ENCODE data around the gene CLDN24.

The CLDN24 gene

DNA sequence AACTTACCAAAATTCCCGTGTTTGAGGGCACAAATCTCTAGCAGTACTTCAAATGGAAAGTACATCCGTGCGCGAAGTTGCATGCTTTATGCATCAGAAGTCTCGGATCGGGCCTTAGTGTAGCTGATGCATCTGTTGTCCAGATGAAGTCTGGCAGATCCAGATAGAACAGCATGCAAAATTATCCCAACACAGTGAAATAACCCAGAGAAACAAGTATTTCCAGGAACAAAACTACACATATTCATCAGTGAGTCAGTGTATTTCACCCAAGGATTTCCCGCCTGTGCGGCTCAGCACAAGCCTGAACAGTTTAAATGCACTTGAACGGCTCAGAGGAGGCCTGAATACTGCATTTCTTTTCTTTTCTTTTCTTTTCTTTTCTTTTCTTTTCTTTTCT is 27.4 kb upstream of the CLDN24 start:
- TF ChIP-seq, protein P1, sequence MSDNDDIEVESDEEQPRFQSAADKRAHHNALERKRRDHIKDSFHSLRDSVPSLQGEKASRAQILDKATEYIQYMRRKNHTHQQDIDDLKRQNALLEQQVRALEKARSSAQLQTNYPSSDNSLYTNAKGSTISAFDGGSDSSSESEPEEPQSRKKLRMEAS (IDR thresholded peaks at IDR 0.05) = no peak
- TF ChIP-seq TAF1 (IDR thresholded peaks at IDR 0.05; ENCODE audit: low read depth) (no peak), TCF12 (IDR thresholded peaks at IDR 0.05; ENCODE audit: low read depth) (no peak), EP300 (IDR thresholded peaks at IDR 0.05; ENCODE audit: borderline replicate concordance) (no peak), FOXM1 (IDR thresholded peaks at IDR 0.05; ENCODE audit: borderline replicate concordance, low read depth) (no peak), NFIC (IDR thresholded peaks at IDR 0.05) (no peak), CREB1 (IDR thresholded peaks at IDR 0.05; ENCODE audit: low read depth) (no peak), TEAD4 (IDR thresholded peaks at IDR 0.05) (no peak)
- TF ChIP-seq, protein P2, sequence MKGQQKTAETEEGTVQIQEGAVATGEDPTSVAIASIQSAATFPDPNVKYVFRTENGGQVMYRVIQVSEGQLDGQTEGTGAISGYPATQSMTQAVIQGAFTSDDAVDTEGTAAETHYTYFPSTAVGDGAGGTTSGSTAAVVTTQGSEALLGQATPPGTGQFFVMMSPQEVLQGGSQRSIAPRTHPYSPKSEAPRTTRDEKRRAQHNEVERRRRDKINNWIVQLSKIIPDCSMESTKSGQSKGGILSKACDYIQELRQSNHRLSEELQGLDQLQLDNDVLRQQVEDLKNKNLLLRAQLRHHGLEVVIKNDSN (IDR thresholded peaks at IDR 0.05) = no peak
- TF ChIP-seq, protein P3, sequence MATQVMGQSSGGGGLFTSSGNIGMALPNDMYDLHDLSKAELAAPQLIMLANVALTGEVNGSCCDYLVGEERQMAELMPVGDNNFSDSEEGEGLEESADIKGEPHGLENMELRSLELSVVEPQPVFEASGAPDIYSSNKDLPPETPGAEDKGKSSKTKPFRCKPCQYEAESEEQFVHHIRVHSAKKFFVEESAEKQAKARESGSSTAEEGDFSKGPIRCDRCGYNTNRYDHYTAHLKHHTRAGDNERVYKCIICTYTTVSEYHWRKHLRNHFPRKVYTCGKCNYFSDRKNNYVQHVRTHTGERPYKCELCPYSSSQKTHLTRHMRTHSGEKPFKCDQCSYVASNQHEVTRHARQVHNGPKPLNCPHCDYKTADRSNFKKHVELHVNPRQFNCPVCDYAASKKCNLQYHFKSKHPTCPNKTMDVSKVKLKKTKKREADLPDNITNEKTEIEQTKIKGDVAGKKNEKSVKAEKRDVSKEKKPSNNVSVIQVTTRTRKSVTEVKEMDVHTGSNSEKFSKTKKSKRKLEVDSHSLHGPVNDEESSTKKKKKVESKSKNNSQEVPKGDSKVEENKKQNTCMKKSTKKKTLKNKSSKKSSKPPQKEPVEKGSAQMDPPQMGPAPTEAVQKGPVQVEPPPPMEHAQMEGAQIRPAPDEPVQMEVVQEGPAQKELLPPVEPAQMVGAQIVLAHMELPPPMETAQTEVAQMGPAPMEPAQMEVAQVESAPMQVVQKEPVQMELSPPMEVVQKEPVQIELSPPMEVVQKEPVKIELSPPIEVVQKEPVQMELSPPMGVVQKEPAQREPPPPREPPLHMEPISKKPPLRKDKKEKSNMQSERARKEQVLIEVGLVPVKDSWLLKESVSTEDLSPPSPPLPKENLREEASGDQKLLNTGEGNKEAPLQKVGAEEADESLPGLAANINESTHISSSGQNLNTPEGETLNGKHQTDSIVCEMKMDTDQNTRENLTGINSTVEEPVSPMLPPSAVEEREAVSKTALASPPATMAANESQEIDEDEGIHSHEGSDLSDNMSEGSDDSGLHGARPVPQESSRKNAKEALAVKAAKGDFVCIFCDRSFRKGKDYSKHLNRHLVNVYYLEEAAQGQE (IDR thresholded peaks at IDR 0.05; ENCODE audit: low read depth) = no peak

DNA sequence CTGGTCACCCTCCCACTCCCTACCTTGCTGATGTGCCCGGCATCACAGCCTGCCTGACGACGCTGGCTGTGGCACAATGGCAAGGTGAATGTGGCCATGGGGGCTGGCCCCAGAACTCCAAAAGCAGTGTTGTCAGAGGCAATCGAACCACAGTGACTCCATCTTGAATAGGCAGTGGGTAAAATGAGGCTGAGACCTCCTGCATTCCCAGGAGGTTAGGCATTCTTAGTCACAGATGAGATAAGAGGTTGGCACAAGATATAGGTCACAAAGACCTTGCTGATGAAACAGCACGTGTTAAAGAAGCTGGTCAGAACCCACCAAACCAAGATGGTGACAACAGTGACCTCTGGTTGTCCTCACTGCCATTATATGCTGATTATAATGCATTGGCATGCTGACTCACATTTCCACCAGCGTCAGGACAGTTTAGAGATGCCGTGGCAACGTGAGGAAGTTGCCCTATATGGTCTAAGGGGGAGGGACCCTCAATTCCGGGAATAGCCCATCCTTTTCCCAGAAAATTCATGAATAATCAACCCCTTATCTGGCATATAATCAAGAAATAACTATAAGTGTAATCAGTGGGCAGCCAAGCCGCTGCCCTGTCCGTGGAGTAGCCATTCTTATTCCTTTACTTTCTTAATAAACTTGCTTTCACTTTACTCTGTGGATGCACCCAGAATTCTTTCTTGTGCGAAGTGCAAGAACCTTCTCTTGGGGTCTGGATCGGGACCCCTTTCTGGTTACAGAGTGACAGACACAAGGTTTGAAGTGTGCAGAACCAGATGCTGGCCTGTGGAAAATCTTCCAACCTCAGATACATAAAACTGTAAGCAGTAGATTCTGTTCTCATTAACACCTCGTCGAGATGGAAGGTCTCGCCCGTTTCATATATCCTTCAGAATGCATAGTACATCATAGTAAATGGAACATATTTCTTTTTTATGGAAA is 26.8 kb upstream of the CLDN24 start:
- TF ChIP-seq TAF1 (IDR thresholded peaks at IDR 0.05; ENCODE audit: low read depth) (no peak), ZBTB7A (IDR thresholded peaks at IDR 0.05; ENCODE audit: low read depth) (no peak), TCF12 (IDR thresholded peaks at IDR 0.05; ENCODE audit: low read depth) (no peak)
- TF ChIP-seq, protein P3 (IDR thresholded peaks at IDR 0.05; ENCODE audit: low read depth) = no peak
- TF ChIP-seq, protein P2 (IDR thresholded peaks at IDR 0.05) = no peak

DNA sequence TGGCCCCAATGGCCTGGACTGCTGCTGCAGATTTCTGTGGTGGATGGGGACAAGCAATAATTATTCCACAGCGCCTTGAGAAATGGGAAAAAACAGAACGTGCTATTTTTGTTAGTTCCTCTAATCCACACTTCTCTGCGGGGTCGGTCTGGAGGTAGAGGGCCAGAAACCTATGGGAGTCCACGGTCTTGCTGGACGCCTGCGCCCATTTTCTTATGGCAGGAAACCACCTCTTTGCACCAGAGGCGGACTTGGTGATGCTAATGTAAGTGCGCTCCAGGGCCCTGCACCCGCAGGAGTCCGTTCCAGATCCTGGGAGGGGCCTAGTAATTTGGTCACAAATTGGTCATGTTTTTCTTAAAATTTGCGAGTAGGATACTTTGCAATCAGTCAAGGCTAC is 25.9 kb upstream of the CLDN24 start:
- TF ChIP-seq, protein P1 (IDR thresholded peaks at IDR 0.05) = no peak
- TF ChIP-seq TAF1 (IDR thresholded peaks at IDR 0.05; ENCODE audit: low read depth) (no peak), CREB1 (IDR thresholded peaks at IDR 0.05; ENCODE audit: low read depth) (no peak), NFIC (IDR thresholded peaks at IDR 0.05) (no peak), EGR1 (IDR thresholded peaks at IDR 0.05) (no peak), YY1 (IDR thresholded peaks at IDR 0.05; ENCODE audit: low read depth) (no peak), TEAD4 (IDR thresholded peaks at IDR 0.05) (no peak), FOXM1 (IDR thresholded peaks at IDR 0.05; ENCODE audit: borderline replicate concordance, low read depth) (no peak), ZBTB7A (IDR thresholded peaks at IDR 0.05; ENCODE audit: low read depth) (no peak), RAD21 (IDR thresholded peaks at IDR 0.05; ENCODE audit: low read depth) (no peak), EP300 (IDR thresholded peaks at IDR 0.05; ENCODE audit: borderline replicate concordance) (no peak), TCF12 (IDR thresholded peaks at IDR 0.05; ENCODE audit: low read depth) (no peak), CEBPB (IDR thresholded peaks at IDR 0.05) (no peak)
- TF ChIP-seq, protein P2 (IDR thresholded peaks at IDR 0.05) = no peak
- TF ChIP-seq, protein P3 (IDR thresholded peaks at IDR 0.05; ENCODE audit: low read depth) = no peak

DNA sequence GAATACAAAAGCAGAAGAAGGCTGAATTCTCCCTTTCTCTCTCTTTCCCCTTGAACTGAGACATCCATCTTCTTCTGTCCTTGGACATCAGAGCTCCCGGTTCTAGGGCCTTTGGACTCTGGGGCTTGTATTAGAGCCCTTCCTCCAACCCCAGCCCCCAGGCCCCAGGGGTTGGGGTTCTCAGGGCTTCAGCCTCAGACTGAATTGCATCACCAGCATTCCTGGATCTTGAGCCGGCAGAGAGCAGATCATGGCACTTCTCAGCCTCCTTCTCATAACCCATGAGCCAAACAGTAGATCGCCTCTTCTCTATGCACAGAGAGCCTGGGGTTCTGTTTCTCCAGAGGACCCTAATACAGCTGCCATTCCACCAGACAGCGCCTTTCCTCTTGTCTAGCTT is 25.3 kb upstream of the CLDN24 start:
- TF ChIP-seq TCF12 (IDR thresholded peaks at IDR 0.05; ENCODE audit: low read depth) (no peak), EGR1 (IDR thresholded peaks at IDR 0.05) (no peak), ZBTB7A (IDR thresholded peaks at IDR 0.05; ENCODE audit: low read depth) (no peak), NFIC (IDR thresholded peaks at IDR 0.05) (no peak)
